Psoas muscle (tissue), 8 donors: Measurements from ENCODE around the gene TMEM154. TPM values are rescaled to one million over a fixed set of nuclear protein-coding genes. Genes with fewer than 3 reads are reported as not detected.

Experiments used
- ATAC-seq, 4 donors: fragments of 200-7000 bp; cut with Tn5 transposase; one replicate each; pipeline ENCODE4 v1.9.1; 2020; ENCODE audit warnings: moderate library complexity in 3 of 4, mild to moderate bottlenecking in 2 of 4
- DNase-seq, 2 donors: peaks; one replicate each; pipeline ENCODE4 v3.0.0-alpha.2; 2020
- H3K27ac ChIP-seq: fragments of 200-600 bp; one replicate; pipeline ENCODE4 v1.8.0; 2022
- H3K27me3 ChIP-seq, 3 donors: fragments of 200-600 bp in 1 of 3; one replicate each; pipeline versions ENCODE4 v1.6.1 to v1.8.0; 2013 to 2022; ENCODE audit warnings: low read length in 2 of 3, mild to moderate bottlenecking in 2 of 3, moderate library complexity in 1 of 3; ENCODE audit not compliant: insufficient read depth in 3 of 3
- H3K36me3 ChIP-seq, 2 donors: fragments of 200-600 bp in 1 of 2; one replicate each; pipeline versions ENCODE4 v1.6.1 to v1.8.0; 2013 to 2022; ENCODE audit warnings: low read depth in 1 of 2, mild to moderate bottlenecking in 1 of 2, moderate library complexity in 1 of 2; ENCODE audit not compliant: insufficient read depth in 1 of 2
- H3K4me1 ChIP-seq: fragments of 200-600 bp; one replicate; pipeline ENCODE4 v1.8.0; 2022
- H3K4me3 ChIP-seq: fragments of 200-600 bp; one replicate; pipeline ENCODE4 v1.8.0; 2022; ENCODE audit warnings: mild to moderate bottlenecking
- H3K9me3 ChIP-seq: fragments of 200-600 bp; one replicate; pipeline ENCODE4 v1.8.0; 2022
- CTCF ChIP-seq: fragments of 200-600 bp; IDR thresholded peaks from one replicate; pipeline ENCODE4 v1.8.0; 2022; ENCODE audit warnings: antibody characterized with exemption
- WGBS, 3 donors: extraction: QIAGEN DNeasy Blood & Tissue Kit; methylation state at CpG; one replicate each; pipeline versions ENCODE4 v1.1.6 to v1.1.7; 2013; 5-methylcytosine and 5-hydroxymethylcytosine counted together
- intact Hi-C, 2 donors: fragments of 100-400 bp; cut with DNase I; formaldehyde crosslinking; loops; one replicate each; pipeline versions ENCODE4 v1.11.0 to v1.14.2; 2022
- polyA plus RNA-seq, 3 donors: library from polyadenylated mRNA; stranded (reverse); fragments of 200-250 nt; gene quantifications; one replicate each; pipeline ENCODE4 v1.2.3, GENCODE V29; 2013
- total RNA-seq, 4 donors: library from RNA; stranded (reverse); fragmentation: NEBNext Ultra II Directional in 2 of 4; extraction: Animal tissue kit (Norgen Biotek cat#: 25700) in 2 of 4; gene quantifications; one replicate each; pipeline versions ENCODE4 v1.2.1 to v1.2.4, GENCODE V29; 2021 to 2023
- donor health status: healthy with polysubstance abuse.
- donor health status: DM: no; HTN: no; CAD: no; lungs with moderate emphysema.
- donor health status: Bipolar disorder and iron deficiency.
- donor health status: healthy.
- donor health status: DM: yes; HTN: yes; CAD: no.
- donor health status: DM: no; HTN: no; CAD: no.
- donor health status: DM: no; HTN: no; CAD: no.
- donor health status: DM: yes; HTN: yes; CAD: no.

The TMEM154 gene
- total and polyA plus RNA-seq, 7 donors: 0.06 to 0.98 (median 0.40) TPM

- TF ChIP-seq CTCF: no peak
- Histone ChIP-seq H3K36me3 (no peaks in the 10 kb centered on the region), H3K4me3 (no peak overlapping the region), H3K27ac (no peak overlapping the region), H3K9me3 (no peaks in the 10 kb centered on the region), H3K27me3 (no peaks in the 10 kb centered on the region), H3K4me1 (no peaks in the 10 kb centered on the region)
- 68 to 76% (median 74%) methylated on average over 2 of the region's 2 CpGs for WGBS, 3 donors
- intact Hi-C loops: no loop called here
- ATAC-seq (no peak), DNase-seq (no peak)
Measured at GRCh38 chr4:152594057-152594456, 85.7 kb downstream of the TMEM154 start.

- Histone ChIP-seq H3K36me3 (no peaks in the 10 kb centered on the region), H3K9me3 (no peaks in the 10 kb centered on the region), H3K4me1 (no peaks in the 10 kb centered on the region), H3K27ac (no peak overlapping the region), H3K4me3 (no peak overlapping the region), H3K27me3 (no peaks in the 10 kb centered on the region)
- no peak for ATAC-seq
- intact Hi-C loops: no loop called here
- no peak for DNase-seq
- TF ChIP-seq CTCF: no peak
- 77 to 83% (median 78%) methylated on average over 6 of the region's 6 CpGs for WGBS, 3 donors
Measured at GRCh38 chr4:152591876-152592275, 87.9 kb downstream of the TMEM154 start.

- H3K27me3 ChIP-seq: no peaks in the 10 kb centered on the region
- no peaks in the 10 kb centered on the region for H3K36me3 ChIP-seq
- no peaks in the 10 kb centered on the region for H3K4me1 ChIP-seq
- H3K4me3 ChIP-seq: peak overlapping the region; percentile 2
- 9 to 14% (median 12%) methylated on average over 13 of the region's 13 CpGs for WGBS, 3 donors
- no peaks in the 10 kb centered on the region for H3K9me3 ChIP-seq
- peak; percentile 30 to 67 for DNase-seq
- peak in 2 of 4 donors; percentile 48 for ATAC-seq
- TF ChIP-seq CTCF: no peak
- intact Hi-C loops: no loop called here
- H3K27ac ChIP-seq: no peak overlapping the region
Measured at GRCh38 chr4:152591396-152591795, 88.4 kb downstream of the TMEM154 start.

- Histone ChIP-seq H3K4me3 (no peak overlapping the region), H3K36me3 (no peaks in the 10 kb centered on the region), H3K9me3 (no peaks in the 10 kb centered on the region), H3K27ac (no peak overlapping the region), H3K27me3 (no peaks in the 10 kb centered on the region), H3K4me1 (no peaks in the 10 kb centered on the region)
- DNase-seq: no peak
- intact Hi-C loops: no loop called here
- ATAC-seq: no peak
- 34 to 52% (median 47%) methylated on average over 4 of the region's 4 CpGs for WGBS, 3 donors
- TF ChIP-seq CTCF: no peak
Measured at GRCh38 chr4:152590179-152591031, 89.4 kb downstream of the TMEM154 start.
